Measurements from ENCODE around the gene ZSCAN30. TPM values are rescaled to one million over a fixed set of nuclear protein-coding genes. Genes with fewer than 3 reads are reported as not detected.
"Not testable (repeated sequence)": the region's sequence is repeated elsewhere in the genome, so short reads cannot be mapped to it uniquely, and the experiment has no call there.

The ZSCAN30 gene
- total RNA-seq, 2 experiments from 2014 or later, result 14.6 to 19.2 TPM

DNA sequence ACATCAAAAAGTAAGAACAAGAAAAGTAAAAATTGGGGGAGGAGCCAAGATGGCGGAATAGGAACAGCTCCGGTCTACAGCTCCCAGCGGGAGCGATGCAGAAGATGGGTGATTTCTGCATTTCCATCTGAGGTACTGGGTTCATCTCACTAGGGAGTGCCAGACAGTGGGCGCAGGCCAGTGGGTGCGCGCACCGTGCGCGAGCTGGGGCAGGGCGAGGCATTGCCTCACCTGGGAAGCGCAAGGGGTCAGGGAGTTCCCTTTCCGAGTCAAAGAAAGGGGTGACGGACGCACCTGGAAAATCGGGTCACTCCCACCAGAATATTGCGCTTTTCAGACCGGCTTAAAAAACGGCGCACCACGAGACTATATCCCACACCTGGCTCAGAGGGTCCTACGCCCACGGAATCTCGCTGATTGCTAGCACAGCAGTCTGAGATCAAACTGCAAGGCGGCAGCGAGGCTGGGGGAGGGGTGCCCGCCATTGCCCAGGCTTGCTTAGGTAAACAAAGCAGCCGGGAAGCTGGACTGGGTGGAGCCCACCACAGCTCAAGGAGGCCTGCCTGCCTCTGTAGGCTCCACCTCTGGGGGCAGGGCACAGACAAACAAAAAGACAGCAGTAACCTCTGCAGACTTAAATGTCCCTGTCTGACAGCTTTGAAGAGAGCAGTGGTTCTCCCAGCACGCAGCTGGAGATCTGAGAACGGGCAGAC lies 84.1 kb downstream of the ZSCAN30 start:
- POLR2A ChIA-PET, H3K27ac Mint-ChIP-seq: not testable (repeated sequence)

DNA sequence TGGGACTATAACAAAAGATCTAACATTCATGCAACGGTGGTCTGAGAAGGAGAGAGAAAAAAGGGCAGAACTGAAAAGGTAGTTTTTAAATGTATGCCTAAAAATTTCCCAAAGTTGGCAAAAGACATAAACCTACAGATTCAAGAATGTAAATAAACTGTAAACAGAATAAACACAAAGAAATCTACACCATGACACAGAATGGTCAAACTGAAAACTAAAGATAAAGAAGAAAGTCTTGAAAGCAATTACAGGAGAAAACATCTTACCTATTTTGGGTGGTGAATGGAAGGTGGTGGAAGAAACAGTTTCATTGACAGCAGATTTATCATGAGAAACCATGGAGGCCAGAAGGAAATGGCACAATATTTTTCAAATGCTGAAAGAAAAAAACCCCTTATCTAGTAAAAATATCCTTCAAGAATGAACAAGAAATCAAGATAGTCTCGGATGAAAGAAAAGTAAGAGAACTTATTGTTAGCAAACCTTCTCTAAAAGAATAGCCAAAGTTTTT lies 84.8 kb downstream of the ZSCAN30 start:
- H3K9me3 Mint-ChIP-seq, result peaks cover 6% of the 10 kb centered on the region
- no peak overlapping the region for H3K4me3 Mint-ChIP-seq
- CTCF ChIA-PET, result no interaction called here
- H3K36me3 Mint-ChIP-seq (ENCODE audit: low read depth), result no peaks in the 10 kb centered on the region
- H3K27ac Mint-ChIP-seq, result no peak overlapping the region
- DNase-seq, result no peak
- POLR2A ChIA-PET, result no interaction called here
- no peaks in the 10 kb centered on the region for H3K4me1 Mint-ChIP-seq
- peaks cover 6% of the 10 kb centered on the region for H3K27me3 Mint-ChIP-seq

More for the DNA sequence above, 84.1 kb downstream of the ZSCAN30 start:
- H3K4me3 Mint-ChIP-seq; CTCF ChIA-PET; DNase-seq; H3K36me3 Mint-ChIP-seq (ENCODE audit: low read depth); H3K27me3 Mint-ChIP-seq; H3K9me3 Mint-ChIP-seq; H3K4me1 Mint-ChIP-seq: not testable (repeated sequence)

DNA sequence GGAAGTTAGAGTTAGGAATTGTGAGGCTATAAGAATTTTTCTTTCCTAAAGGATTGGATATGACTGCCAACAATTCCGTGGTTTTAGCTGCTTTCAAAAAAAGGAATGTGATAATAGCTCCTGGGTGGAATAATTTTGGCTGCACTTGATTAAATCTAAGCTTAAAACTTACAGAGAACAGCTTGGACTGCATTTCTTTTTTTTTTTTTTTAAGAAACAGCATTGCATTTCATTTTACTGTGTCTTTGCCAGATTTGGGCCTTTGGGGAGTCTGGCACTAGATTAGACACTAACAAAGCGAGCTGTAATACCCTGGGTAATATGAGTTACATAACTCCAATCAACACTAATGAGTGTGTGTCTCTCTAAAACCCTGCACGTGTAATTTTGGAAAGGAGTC lies 87.0 kb downstream of the ZSCAN30 start:
- H3K27ac Mint-ChIP-seq, result no peak overlapping the region
- CTCF ChIA-PET, result interaction anchor here (1.7 kb wide), 1 partner anchor 27 kb away, joined by 4 read pairs; no protein-coding TSS in a partner anchor
- DNase-seq, result no peak
- no peak overlapping the region for H3K4me3 Mint-ChIP-seq
- POLR2A ChIA-PET, result no interaction called here
- H3K9me3 Mint-ChIP-seq, result peaks cover 6% of the 10 kb centered on the region
- H3K27me3 Mint-ChIP-seq, result peaks cover 6% of the 10 kb centered on the region
- H3K36me3 Mint-ChIP-seq (ENCODE audit: low read depth), result no peaks in the 10 kb centered on the region
- no peaks in the 10 kb centered on the region for H3K4me1 Mint-ChIP-seq

DNA sequence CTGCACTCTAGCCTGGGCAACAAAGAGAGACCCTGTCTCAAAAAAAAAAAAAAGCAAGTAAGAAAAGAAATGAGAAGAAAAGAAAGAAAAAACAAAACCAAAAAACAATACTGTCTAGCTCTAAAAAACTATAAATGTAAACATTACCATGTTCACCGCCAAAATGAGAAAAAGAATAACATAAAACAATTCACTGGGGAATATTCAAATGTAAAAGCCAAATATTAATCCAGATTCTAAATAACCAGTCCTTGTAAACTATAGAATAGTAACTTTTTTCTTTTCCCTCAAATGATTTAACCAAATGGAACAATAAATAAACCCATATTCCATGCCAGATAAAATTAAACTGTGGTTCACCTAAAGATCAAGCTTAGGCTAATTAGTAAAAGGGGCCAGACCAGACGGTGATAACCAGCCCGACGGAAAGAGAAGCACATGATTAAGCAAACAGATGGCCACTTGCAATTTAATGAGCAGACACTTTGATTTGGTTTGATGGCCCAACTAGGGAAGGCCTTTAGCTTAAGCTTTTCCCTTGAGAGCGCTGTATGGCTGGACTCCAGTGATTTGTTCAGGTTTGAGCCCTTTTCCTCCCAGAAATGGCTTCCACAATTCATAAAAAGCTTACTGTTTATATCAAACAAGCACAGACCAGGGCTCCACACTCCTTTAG lies 88.6 kb downstream of the ZSCAN30 start:
- POLR2A ChIA-PET, result no interaction called here

More for the DNA sequence above, 88.6 kb downstream of the ZSCAN30 start:
- Mint-ChIP-seq H3K4me3 (no peak overlapping the region), H3K4me1 (no peaks in the 10 kb centered on the region), H3K27ac (no peak overlapping the region), H3K9me3 (peaks cover 6% of the 10 kb centered on the region), H3K36me3 (ENCODE audit: low read depth) (no peaks in the 10 kb centered on the region), H3K27me3 (peaks cover 6% of the 10 kb centered on the region)
- DNase-seq, result no peak
- CTCF ChIA-PET, result interaction anchor here (0.6 to 0.7 kb wide), 2 partner anchors 35 to 184 kb away, joined by 3 read pairs; no protein-coding TSS in a partner anchor

Other genes with a start within 250 kb of the ZSCAN30 start
- 10 to 100 TPM; 39.2 to 45.2 TPM for gene MAPRE2, start 248.8 kb downstream of the ZSCAN30 start, total RNA-seq
- 10 to 100 TPM; 14.4 to 16.1 TPM for gene ZNF397, start 49.2 kb downstream of the ZSCAN30 start, total RNA-seq
- gene ZNF24, start 54.2 kb upstream of the ZSCAN30 start, total RNA-seq, result 10 to 100 TPM; 53.9 to 55.2 TPM
- gene ZNF396, start 87.1 kb upstream of the ZSCAN30 start, total RNA-seq, result 1 to 10 TPM in 1 of 2 experiments, under 1 TPM in 1; 0.95 to 1.7 TPM
- gene INO80C, start 207.7 kb upstream of the ZSCAN30 start, total RNA-seq, result 10 to 100 TPM; 18.4 to 18.8 TPM

Data from activated CD4-positive, alpha-beta memory T cell treated with anti-CD3 and anti-CD28 coated beads, Interleukin-2, amount 10 ng/mL, durations not matched to agents 7 days and 5 days (primary cell).